GM10266 (cell line): Measurements from ENCODE around the gene PAX6.

Experiments used
- DNase-seq: peaks from one replicate; pipeline ENCODE4 v3.0.0; 2012; ENCODE audit errors: extremely low spot score
- CTCF ChIP-seq: IDR thresholded peaks from 2 replicates; pipeline ENCODE4 v1.5.1; 2012; ENCODE audit warnings: mild to moderate bottlenecking, low read depth; ENCODE audit not compliant: control insufficient read depth, insufficient read depth; ENCODE audit errors: missing control alignments

PAX6 gene

GRCh38 chr11:31817054-31817620 is 6.0 kb upstream of the PAX6 start:
- no peak for TF ChIP-seq CTCF
- DNase-seq = peak; percentile 60

GRCh38 chr11:31816468-31817053 is 5.4 kb upstream of the PAX6 start:
- DNase-seq = peak; percentile 59
- no peak for TF ChIP-seq CTCF

- peak; percentile 34 for DNase-seq
- no peak for TF ChIP-seq CTCF
These were observed 4.8 kb upstream of the PAX6 start for GRCh38 chr11:31815711-31816467.

- no peak for TF ChIP-seq CTCF
- peak; percentile 36 for DNase-seq
These were observed 3.2 kb upstream of the PAX6 start for GRCh38 chr11:31814176-31814868.

- no peak for TF ChIP-seq CTCF
- DNase-seq = peak; percentile 29
These were observed 2.5 kb upstream of the PAX6 start for GRCh38 chr11:31813391-31814175.

GRCh38 chr11:31812383-31813381 is 1.6 kb upstream of the PAX6 start:
- no peak for TF ChIP-seq CTCF
- peak; percentile 62 for DNase-seq
